Epithelial cell of esophagus (primary cell): ENCODE data around the gene AGBL5.
"Not testable (repeated sequence)": the region's sequence is repeated elsewhere in the genome, so short reads cannot be mapped to it uniquely, and the experiment has no call there.

Experiments used
- DNase-seq: peaks from one replicate; pipeline ENCODE4 v3.0.0; 2010; ENCODE audit warnings: low read depth
- H3K4me3 ChIP-seq: 2 replicates; pipeline ENCODE4 v1.5.1; 2011; ENCODE audit warnings: mild to moderate bottlenecking, low read length, control low read depth
- TF ChIP-seq, protein P1 (sequence below): IDR thresholded peaks from 2 replicates; pipeline ENCODE4 v1.5.1; 2011; ENCODE audit warnings: low read depth, mild to moderate bottlenecking, low read length, control low read depth, inconsistent platforms; ENCODE audit not compliant: insufficient read depth; ENCODE audit errors: missing control alignments

Gene AGBL5

DNA sequence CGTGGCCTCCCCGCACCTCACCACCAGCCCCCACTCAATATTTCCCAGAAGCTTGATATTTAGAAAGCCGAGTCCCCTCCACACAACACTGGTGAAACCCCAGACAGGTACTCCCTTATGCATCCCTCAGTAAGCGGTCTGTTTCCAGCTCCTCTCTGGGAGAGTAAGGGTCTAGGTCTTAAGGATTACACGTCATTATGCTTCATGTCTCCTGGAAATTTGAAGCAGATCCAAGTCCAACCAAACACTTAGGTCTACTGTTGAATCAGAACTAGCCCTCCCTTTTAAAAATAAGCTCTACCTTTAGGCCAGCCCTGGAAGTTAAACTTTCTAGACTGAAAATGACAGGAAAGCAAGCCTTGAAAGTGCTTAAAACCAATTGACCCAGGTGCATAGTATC is 21.5 kb downstream of the AGBL5 start:
- TF ChIP-seq, protein P1, sequence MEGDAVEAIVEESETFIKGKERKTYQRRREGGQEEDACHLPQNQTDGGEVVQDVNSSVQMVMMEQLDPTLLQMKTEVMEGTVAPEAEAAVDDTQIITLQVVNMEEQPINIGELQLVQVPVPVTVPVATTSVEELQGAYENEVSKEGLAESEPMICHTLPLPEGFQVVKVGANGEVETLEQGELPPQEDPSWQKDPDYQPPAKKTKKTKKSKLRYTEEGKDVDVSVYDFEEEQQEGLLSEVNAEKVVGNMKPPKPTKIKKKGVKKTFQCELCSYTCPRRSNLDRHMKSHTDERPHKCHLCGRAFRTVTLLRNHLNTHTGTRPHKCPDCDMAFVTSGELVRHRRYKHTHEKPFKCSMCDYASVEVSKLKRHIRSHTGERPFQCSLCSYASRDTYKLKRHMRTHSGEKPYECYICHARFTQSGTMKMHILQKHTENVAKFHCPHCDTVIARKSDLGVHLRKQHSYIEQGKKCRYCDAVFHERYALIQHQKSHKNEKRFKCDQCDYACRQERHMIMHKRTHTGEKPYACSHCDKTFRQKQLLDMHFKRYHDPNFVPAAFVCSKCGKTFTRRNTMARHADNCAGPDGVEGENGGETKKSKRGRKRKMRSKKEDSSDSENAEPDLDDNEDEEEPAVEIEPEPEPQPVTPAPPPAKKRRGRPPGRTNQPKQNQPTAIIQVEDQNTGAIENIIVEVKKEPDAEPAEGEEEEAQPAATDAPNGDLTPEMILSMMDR = no peak
- no peak overlapping the region for H3K4me3 ChIP-seq
- DNase-seq = no peak

DNA sequence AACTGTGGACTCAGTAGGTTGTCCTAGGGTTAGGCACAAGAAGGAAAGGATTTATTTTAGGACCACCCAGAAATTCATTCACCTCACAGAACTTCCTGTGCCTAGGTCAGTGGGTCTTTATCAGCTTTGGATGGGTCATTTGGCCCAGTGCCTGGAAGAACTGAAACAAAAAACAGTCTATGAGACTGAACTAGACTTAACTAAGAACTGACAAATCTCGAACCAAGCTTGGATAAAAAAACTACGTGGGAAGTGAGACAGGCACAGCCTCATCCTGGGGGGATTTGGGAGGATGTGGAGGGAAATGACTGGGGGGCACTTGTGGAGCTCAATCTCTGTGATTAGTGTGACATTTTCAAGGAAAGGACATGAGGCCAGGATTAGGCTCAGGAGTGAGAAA is 22.3 kb downstream of the AGBL5 start:
- TF ChIP-seq, protein P1 = no peak
- H3K4me3 ChIP-seq = no peak overlapping the region
- no peak for DNase-seq

DNA sequence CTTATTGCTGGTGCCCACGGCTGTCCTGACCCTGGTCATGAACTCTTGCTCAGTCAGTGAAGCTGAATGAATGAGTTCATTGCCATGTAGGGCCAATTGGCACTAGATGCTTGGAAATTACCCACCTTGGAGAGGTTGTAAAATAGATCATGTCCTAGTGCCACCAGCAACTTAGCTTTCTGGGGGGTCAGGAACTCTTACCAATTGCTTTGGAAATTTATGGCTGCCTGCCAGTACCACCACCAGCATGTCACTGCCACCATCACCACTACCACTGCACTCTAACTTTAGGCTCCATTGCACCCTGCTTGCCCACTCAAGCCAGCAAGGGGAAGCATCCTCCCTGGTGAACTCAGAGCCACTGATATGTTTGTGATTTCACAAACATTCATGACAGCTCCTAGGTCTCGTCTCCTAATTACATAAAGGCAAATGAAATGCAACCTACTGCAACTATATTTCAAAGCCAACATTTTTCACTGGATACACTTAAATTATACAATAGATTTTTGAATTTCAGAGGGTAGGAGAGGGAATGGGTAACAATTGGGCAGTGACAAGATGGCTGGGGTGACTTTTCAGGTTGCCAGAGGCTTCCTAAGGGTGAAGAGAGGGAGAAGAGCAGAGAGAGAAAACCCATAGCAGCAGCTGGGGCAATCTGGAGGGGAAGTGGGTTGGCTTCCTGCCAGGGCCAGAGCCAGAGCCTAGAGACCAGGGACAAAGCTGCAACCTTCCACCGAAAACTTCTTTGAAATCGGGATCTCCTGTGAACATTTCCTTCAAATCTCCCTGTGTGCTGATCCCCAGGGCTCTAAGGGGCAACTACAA is 23.5 kb downstream of the AGBL5 start:
- H3K4me3 ChIP-seq = no peak overlapping the region
- DNase-seq = no peak
- TF ChIP-seq, protein P1 = no peak

DNA sequence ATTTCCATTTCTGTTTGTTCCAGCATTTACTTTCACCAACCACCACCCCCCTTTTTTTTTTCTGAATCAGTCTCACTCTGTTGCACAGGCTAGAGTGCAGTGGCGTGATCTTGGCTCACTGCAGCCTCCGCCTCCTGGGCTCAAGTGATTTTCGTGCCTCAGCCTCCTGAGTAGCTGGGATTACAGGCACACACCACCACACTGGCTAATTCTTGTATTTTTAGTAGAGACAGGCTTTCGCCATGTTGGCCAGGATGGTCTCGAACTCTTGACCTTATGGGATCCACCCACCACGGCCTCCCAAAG is 24.1 kb downstream of the AGBL5 start:
- H3K4me3 ChIP-seq, DNase-seq: not testable (repeated sequence)

DNA sequence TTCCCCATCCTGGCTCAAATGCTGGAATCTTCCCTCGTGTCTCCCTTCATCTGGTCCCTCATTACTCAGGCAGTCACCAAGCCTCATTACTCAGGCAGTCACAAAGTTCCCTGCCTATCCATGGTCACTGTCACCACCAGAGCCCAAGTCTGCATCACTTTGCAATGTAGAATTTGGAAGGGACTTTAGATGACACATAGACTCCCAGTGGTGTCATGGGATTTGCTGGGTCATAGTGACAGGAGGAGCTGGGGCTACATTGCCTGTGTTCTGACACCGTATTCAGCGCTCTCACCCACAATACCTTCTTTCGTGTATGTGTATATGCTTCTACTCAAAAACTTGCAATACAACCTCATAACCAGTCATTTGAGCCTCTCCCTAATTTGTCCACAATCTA is 24.9 kb downstream of the AGBL5 start:
- H3K4me3 ChIP-seq = no peak overlapping the region
- TF ChIP-seq, protein P1 = no peak
- no peak for DNase-seq

DNA sequence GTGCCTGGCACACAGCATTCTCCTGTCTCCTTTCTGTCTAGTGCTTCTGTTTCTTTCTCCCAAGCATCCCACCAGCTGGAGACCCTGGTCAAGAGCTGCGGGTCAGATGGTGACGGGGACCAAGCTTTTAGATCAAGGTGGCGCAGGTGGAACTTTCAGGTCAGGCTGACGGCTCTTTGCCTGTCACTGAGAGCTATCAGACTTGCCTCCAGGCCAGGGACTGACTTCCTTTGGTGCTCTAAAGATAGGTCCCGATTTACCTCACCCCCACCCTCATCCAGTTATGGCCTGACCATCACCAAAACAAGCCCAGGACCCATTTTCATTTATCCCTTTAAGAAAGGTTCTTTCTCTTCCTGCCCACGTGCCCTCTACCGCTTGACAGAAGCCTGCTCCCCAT is 25.8 kb downstream of the AGBL5 start:
- H3K4me3 ChIP-seq = no peak overlapping the region
- TF ChIP-seq, protein P1 = no peak
- DNase-seq = no peak

DNA sequence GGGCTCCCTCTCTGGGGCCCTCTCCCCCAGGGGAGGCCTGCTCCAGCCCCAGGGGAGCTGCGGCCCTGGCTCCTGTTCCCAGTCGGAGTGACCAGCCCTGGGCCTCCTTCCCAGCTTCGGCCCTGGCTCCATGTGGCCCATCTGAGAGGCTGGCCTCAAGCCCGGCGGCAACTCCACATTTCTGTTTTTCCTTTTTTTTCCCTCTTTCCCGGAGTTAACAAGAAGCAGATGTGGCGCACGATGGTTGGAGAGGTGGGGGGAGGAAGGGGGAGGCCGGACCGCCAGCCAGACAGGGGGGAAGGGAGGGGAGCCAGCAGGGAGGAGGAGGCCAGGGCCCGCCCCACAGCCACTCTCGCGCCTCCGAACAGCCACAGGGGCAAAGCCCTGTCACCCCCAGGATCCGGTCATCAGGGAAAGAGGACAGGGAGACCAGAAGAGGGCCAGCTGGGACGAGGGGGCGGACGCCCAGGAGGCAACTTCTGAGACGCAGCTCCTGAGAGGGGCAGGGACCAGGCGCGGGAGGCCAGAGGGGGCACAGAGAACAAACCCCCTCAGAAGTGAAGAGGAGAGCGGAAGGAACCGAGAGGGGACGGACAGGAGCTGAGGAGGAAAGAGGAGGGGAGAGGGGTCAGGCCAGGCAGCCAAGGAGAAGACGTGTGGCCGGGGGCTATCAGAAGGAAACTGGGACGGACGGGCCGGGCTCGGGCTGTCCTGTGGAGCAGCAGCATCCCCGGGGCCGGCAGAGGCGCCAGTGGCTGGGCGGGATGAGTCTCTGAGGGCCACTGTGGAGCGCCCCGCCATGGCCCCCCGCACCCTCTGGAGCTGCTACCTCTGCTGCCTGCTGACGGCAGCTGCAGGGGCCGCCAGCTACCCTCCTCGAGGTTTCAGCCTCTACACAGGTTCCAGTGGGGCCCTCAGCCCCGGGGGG is 27.1 kb downstream of the AGBL5 start, which contains the start of gene EMILIN1:
TSS of gene EMILIN1 (plus strand) at position 349 of the 928 bp plus-strand sequence. CDS start at position 800, 451 bp downstream.
- no peak within 1 kb of the TSS for H3K4me3 ChIP-seq
- TF ChIP-seq, protein P1 = no peak
- DNase-seq = no peak
